BLaER1 treated with 17β-estradiol and CSF1 and Interleukin-3, amounts not matched to agents 10 nM and 100 nM (cell line): ENCODE measurements around the gene CRB2.

Experiments
- H3K27ac ChIP-seq, 11 experiments: shearing (Covaris generic); formaldehyde crosslinking; 2 replicates each; pipeline ENCODE4 v1.8.1; 2022
- H3K27me3 ChIP-seq, 11 experiments: shearing (Covaris generic); formaldehyde crosslinking; 2 replicates each; pipeline ENCODE4 v1.8.1; 2022
- H3K36me3 ChIP-seq, 11 experiments: shearing (Covaris generic); formaldehyde crosslinking; 2 replicates each; pipeline ENCODE4 v1.8.1; 2022
- H3K4me1 ChIP-seq, 10 experiments: shearing (Covaris generic); formaldehyde crosslinking; 2 replicates each; pipeline ENCODE4 v1.8.1; 2022
- H3K4me2 ChIP-seq, 11 experiments: shearing (Covaris generic); formaldehyde crosslinking; 2 replicates each; pipeline ENCODE4 v1.8.1; 2022
- H3K4me3 ChIP-seq, 10 experiments: shearing (Covaris generic); formaldehyde crosslinking; 2 replicates each; pipeline ENCODE4 v1.8.1; 2022
- H3K9ac ChIP-seq, 11 experiments: shearing (Covaris generic); formaldehyde crosslinking; 2 replicates each; pipeline ENCODE4 v1.8.1; 2022
- H3K9me3 ChIP-seq, 11 experiments: shearing (Covaris generic); formaldehyde crosslinking; replicated peaks in 1 of 11; 2 replicates each; pipeline ENCODE4 v1.8.1; 2022
- H4K20me1 ChIP-seq, 11 experiments: shearing (Covaris generic); formaldehyde crosslinking; 2 replicates each; pipeline ENCODE4 v1.8.1; 2022
- Cebpa-rat ChIP-seq, 11 experiments: shearing (Covaris generic); IDR thresholded peaks; 2 replicates each; pipeline ENCODE4 v1.8.1; 2022

The CRB2 gene

GRCh38 chr9:123424131-123424530 lies 68.1 kb downstream of the CRB2 start:
- Histone ChIP-seq H3K9me3 (peaks cover 3 to 5% (median 3%) of the 10 kb centered on the region in 11 experiments), H3K4me1 (peaks cover 11 to 33% (median 21%) of the 10 kb centered on the region in 10 experiments; a peak in 18 of 20 replicates), H3K27ac (no peak overlapping the region), H3K4me3 (no peak overlapping the region), H3K9ac (no peak overlapping the region), H3K36me3 (peaks cover 9 to 92% (median 72%) of the 10 kb centered on the region in 11 experiments; a peak in 20 of 22 replicates), H3K27me3 (peaks cover 0 to 12% (median 0%) of the 10 kb centered on the region in 11 experiments; a peak in 5 of 22 replicates), H3K4me2 (no peak overlapping the region), H4K20me1 (peaks cover 29 to 94% (median 43%) of the 10 kb centered on the region in 11 experiments; a peak in 19 of 22 replicates)
- no peak for TF ChIP-seq Cebpa-rat (IDR thresholded peaks at IDR 0.05)

- Histone ChIP-seq H3K27ac (no peak overlapping the region), H3K36me3 (peaks cover 13 to 92% (median 72%) of the 10 kb centered on the region in 11 experiments; a peak in 20 of 22 replicates), H3K4me1 (peaks cover 11 to 33% (median 21%) of the 10 kb centered on the region in 10 experiments; a peak in 18 of 20 replicates), H3K4me3 (no peak overlapping the region), H3K4me2 (no peak overlapping the region), H3K9ac (no peak overlapping the region), H3K9me3 (peaks cover 8 to 11% (median 9%) of the 10 kb centered on the region in 11 experiments), H4K20me1 (peaks cover 24 to 94% (median 37%) of the 10 kb centered on the region in 11 experiments; a peak in 19 of 22 replicates), H3K27me3 (peaks cover 0 to 12% (median 0%) of the 10 kb centered on the region in 11 experiments; a peak in 5 of 22 replicates)
- no peak for TF ChIP-seq Cebpa-rat (IDR thresholded peaks at IDR 0.05)
Observed at GRCh38 chr9:123424552-123425225, 68.7 kb downstream of the CRB2 start.

- Histone ChIP-seq H3K27me3 (peaks cover 0 to 12% (median 0%) of the 10 kb centered on the region in 11 experiments; a peak in 4 of 22 replicates), H3K27ac (no peak overlapping the region), H3K9me3 (peaks cover 15 to 17% (median 15%) of the 10 kb centered on the region in 11 experiments), H4K20me1 (peaks cover 17 to 93% (median 31%) of the 10 kb centered on the region in 11 experiments; a peak in 19 of 22 replicates), H3K4me3 (no peak overlapping the region), H3K9ac (no peak overlapping the region), H3K4me2 (no peak overlapping the region), H3K36me3 (peaks cover 13 to 92% (median 72%) of the 10 kb centered on the region in 11 experiments), H3K4me1 (peaks cover 11 to 28% (median 20%) of the 10 kb centered on the region in 10 experiments; a peak in 18 of 20 replicates)
- no peak for TF ChIP-seq Cebpa-rat (IDR thresholded peaks at IDR 0.05)
Observed at GRCh38 chr9:123425261-123425821, 69.3 kb downstream of the CRB2 start.

- peaks cover 11 to 24% (median 18%) of the 10 kb centered on the region in 10 experiments; a peak in 18 of 20 replicates for H3K4me1 ChIP-seq
- H3K9ac ChIP-seq = no peak overlapping the region
- no peak overlapping the region for H3K4me2 ChIP-seq
- peaks cover 17 to 96% (median 76%) of the 10 kb centered on the region in 11 experiments for H3K36me3 ChIP-seq
- H3K27ac ChIP-seq = no peak overlapping the region
- peaks cover 17 to 23% (median 21%) of the 10 kb centered on the region in 11 experiments for H3K9me3 ChIP-seq
- H4K20me1 ChIP-seq = peaks cover 14 to 96% (median 27%) of the 10 kb centered on the region in 11 experiments; a peak in 17 of 22 replicates
- H3K27me3 ChIP-seq = peaks cover 0 to 11% (median 0%) of the 10 kb centered on the region in 11 experiments; a peak in 4 of 22 replicates
- no peak for TF ChIP-seq Cebpa-rat (IDR thresholded peaks at IDR 0.05)
- H3K4me3 ChIP-seq = no peak overlapping the region
Observed at GRCh38 chr9:123425836-123426365, 69.9 kb downstream of the CRB2 start.

GRCh38 chr9:123426406-123426805 lies 70.4 kb downstream of the CRB2 start:
- Histone ChIP-seq H3K27ac (no peak overlapping the region), H4K20me1 (peaks cover 10 to 96% (median 22%) of the 10 kb centered on the region in 11 experiments; a peak in 15 of 22 replicates), H3K4me3 (no peak overlapping the region), H3K4me2 (peak overlapping the region in 1 of 11 experiments; percentile 36; a peak in 1 of 22 replicates), H3K27me3 (peaks cover 0 to 6% (median 0%) of the 10 kb centered on the region in 11 experiments; a peak in 3 of 22 replicates), H3K9me3 (peaks cover 17 to 28% (median 22%) of the 10 kb centered on the region in 11 experiments), H3K4me1 (peaks cover 9 to 19% (median 13%) of the 10 kb centered on the region in 10 experiments; a peak in 17 of 20 replicates), H3K36me3 (peaks cover 17 to 96% (median 81%) of the 10 kb centered on the region in 11 experiments), H3K9ac (no peak overlapping the region)
- TF ChIP-seq Cebpa-rat (IDR thresholded peaks at IDR 0.05) = no peak
